Measurements from ENCODE around the gene CRYBA2. TPM values are rescaled to one million over a fixed set of nuclear protein-coding genes. Genes with fewer than 3 reads are reported as not detected.

Gene CRYBA2
- total and polyA plus RNA-seq, 2 donors (not counting 3 experiments of a cell fraction or from before 2014, with no cell fraction given): not detected

DNA sequence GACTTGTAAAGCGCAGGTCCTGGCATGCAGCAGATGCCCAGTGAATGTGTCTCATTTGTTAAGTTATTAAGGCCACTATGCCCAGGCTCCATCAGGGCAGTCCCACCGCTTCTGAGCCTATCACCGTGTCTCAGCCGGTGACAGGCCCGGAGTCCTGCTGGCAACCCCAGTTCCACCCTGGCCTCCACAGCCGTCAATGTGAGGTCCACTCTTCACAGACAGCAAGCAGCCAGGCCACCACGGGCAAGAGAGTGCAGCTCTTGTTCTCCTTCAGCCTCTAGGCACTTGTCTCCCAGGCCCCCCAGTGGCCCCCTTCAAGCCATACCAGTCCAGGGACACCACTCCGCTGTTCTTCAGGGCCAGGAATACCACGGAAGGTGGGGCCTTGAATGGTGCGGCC, 25.5 kb upstream of the CRYBA2 start:
- TF ChIP-seq FOS (IDR thresholded peaks at IDR 0.05; ENCODE audit: borderline replicate concordance, insufficient read depth, low read length): no peak
- Histone ChIP-seq H3K9me1 (replicated peaks; ENCODE audit: control insufficient read depth, extremely low read depth, insufficient read depth, low read length) (no peaks in the 10 kb centered on the region), H3K27ac (ENCODE audit: insufficient read depth, low read depth, low read length) (no peak overlapping the region), H3K27me3 (ENCODE audit: control insufficient read depth in 2 of 2, insufficient read depth in 2 of 2, low read length in 2 of 2) (peaks cover 0 to 4% of the 10 kb centered on the region in 2 experiments), H4K20me1 (replicated peaks; ENCODE audit: control insufficient read depth, extremely low read depth, insufficient read depth, low read length) (no peaks in the 10 kb centered on the region), H3K36me3 (ENCODE audit: control insufficient read depth in 2 of 2, extremely low read depth in 1 of 2, insufficient read depth in 2 of 2, low read length in 2 of 2) (no peaks in the 10 kb centered on the region), H3K4me1 (ENCODE audit: control insufficient read depth, extremely low read depth, insufficient read depth, low read length) (no peaks in the 10 kb centered on the region), H3K9me3 (replicated peaks; ENCODE audit: control insufficient read depth, insufficient read depth, low read length) (no peaks in the 10 kb centered on the region), H3K4me3 (replicated peaks in 1 of 3; ENCODE audit: insufficient read depth in 1 of 3, low read depth in 1 of 3, low read length in 3 of 3) (no peak overlapping the region), H3K9ac (replicated peaks; ENCODE audit: extremely low read depth, insufficient read depth, low read length) (no peak overlapping the region), H3K79me2 (ENCODE audit: control insufficient read depth, insufficient read depth, low read length) (no peaks in the 10 kb centered on the region), H2AFZ (ENCODE audit: low read depth, low read length) (no peak overlapping the region), H3K4me2 (ENCODE audit: insufficient read depth, low read length) (no peak overlapping the region)
- no peak for FAIRE-seq
- dilution Hi-C loops (cut with MboI; ENCODE audit: extremely low pct_ligation_motif_present, low sequenced_read_pairs) (no loop called here), intact Hi-C loops (cut with micrococcal nuclease) (no loop called here)
- no peak for DNase-seq (ENCODE audit: low read depth, low spot score)
- POLR2A ChIA-PET: no interaction called here
- no TSS peak for BruUV-seq (replicated peaks)
- CTCF ChIA-PET: interaction anchor here (1.4 to 3.6 kb wide), 5 partner anchors 8 to 136 kb away, joined by 3 to 37 read pairs (median 9); no protein-coding TSS in a partner anchor

DNA sequence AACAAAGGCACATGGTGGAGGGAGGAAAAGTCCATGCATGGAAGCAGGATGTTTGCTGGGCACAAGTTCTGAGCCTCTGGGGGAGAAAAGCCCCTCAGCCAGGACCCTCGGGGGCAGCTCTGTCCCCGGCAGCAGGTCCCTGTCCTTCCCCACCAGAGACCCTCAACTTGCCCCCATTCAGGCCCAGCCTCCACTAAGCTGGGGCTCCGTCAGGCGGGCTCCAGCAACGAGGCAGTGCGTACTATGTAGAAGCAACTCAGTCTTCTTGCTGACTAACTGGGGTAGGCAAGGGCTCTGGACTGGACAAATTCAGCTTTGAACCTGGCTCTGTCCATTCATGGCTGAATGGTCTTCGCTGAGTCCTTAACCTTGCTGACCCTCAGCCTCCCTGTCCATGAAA, 25.1 kb upstream of the CRYBA2 start:
- no peaks in the 10 kb centered on the region for H3K4me1 ChIP-seq (ENCODE audit: control insufficient read depth, extremely low read depth, insufficient read depth, low read length)
- H3K36me3 ChIP-seq (ENCODE audit: control insufficient read depth in 2 of 2, extremely low read depth in 1 of 2, insufficient read depth in 2 of 2, low read length in 2 of 2): no peaks in the 10 kb centered on the region
- H3K79me2 ChIP-seq (ENCODE audit: control insufficient read depth, insufficient read depth, low read length): no peaks in the 10 kb centered on the region
- no peak overlapping the region for H2AFZ ChIP-seq (ENCODE audit: low read depth, low read length)
- no peak overlapping the region for H3K9ac ChIP-seq (replicated peaks; ENCODE audit: extremely low read depth, insufficient read depth, low read length)
- H3K4me3 ChIP-seq (replicated peaks in 1 of 3; ENCODE audit: insufficient read depth in 1 of 3, low read depth in 1 of 3, low read length in 3 of 3): no peak overlapping the region
- no peak for FAIRE-seq
- peaks cover 0 to 4% of the 10 kb centered on the region in 2 experiments for H3K27me3 ChIP-seq (ENCODE audit: control insufficient read depth in 2 of 2, insufficient read depth in 2 of 2, low read length in 2 of 2)
- no TSS peak for BruUV-seq (replicated peaks)
- H3K4me2 ChIP-seq (ENCODE audit: insufficient read depth, low read length): no peak overlapping the region
- POLR2A ChIA-PET: no interaction called here
- no peak overlapping the region for H3K27ac ChIP-seq (ENCODE audit: insufficient read depth, low read depth, low read length)
- TF ChIP-seq POLR2AphosphoS5 (IDR thresholded peaks at IDR 0.05; ENCODE audit: insufficient read depth, low read depth, low read length): no peak
- no peak for TF ChIP-seq JUN (IDR thresholded peaks at IDR 0.05; ENCODE audit: borderline replicate concordance, insufficient read depth, insufficient read length, low read depth)
- TF ChIP-seq, protein P1, sequence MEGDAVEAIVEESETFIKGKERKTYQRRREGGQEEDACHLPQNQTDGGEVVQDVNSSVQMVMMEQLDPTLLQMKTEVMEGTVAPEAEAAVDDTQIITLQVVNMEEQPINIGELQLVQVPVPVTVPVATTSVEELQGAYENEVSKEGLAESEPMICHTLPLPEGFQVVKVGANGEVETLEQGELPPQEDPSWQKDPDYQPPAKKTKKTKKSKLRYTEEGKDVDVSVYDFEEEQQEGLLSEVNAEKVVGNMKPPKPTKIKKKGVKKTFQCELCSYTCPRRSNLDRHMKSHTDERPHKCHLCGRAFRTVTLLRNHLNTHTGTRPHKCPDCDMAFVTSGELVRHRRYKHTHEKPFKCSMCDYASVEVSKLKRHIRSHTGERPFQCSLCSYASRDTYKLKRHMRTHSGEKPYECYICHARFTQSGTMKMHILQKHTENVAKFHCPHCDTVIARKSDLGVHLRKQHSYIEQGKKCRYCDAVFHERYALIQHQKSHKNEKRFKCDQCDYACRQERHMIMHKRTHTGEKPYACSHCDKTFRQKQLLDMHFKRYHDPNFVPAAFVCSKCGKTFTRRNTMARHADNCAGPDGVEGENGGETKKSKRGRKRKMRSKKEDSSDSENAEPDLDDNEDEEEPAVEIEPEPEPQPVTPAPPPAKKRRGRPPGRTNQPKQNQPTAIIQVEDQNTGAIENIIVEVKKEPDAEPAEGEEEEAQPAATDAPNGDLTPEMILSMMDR (IDR thresholded peaks at IDR 0.05; ENCODE audit: extremely low read depth in 1 of 2, insufficient read depth in 1 of 2, low read depth in 1 of 2, low read length in 2 of 2): no peak
- no peak for TF ChIP-seq EZH2 (IDR thresholded peaks at IDR 0.05; ENCODE audit: borderline replicate concordance, low read depth, low read length, severe bottlenecking)
- no peak for TF ChIP-seq POLR2A (IDR thresholded peaks at IDR 0.05; ENCODE audit: low read depth, low read length)
- TF ChIP-seq FOS (IDR thresholded peaks at IDR 0.05; ENCODE audit: borderline replicate concordance, insufficient read depth, low read length): no peak
- no peak for TF ChIP-seq GATA2 (IDR thresholded peaks at IDR 0.05; ENCODE audit: insufficient read depth, insufficient read length, low read depth, low read length)
- CTCF ChIA-PET: interaction anchor here (0.8 to 3.6 kb wide), 6 partner anchors 9 to 137 kb away, joined by 3 to 37 read pairs (median 6); no protein-coding TSS in a partner anchor
- intact Hi-C loops (cut with micrococcal nuclease): no loop called here
- no peaks in the 10 kb centered on the region for H3K9me1 ChIP-seq (replicated peaks; ENCODE audit: control insufficient read depth, extremely low read depth, insufficient read depth, low read length)
- DNase-seq (ENCODE audit: low read depth, low spot score): no peak
- dilution Hi-C loops (cut with MboI; ENCODE audit: extremely low pct_ligation_motif_present, low sequenced_read_pairs): no loop called here
- H3K9me3 ChIP-seq (replicated peaks; ENCODE audit: control insufficient read depth, insufficient read depth, low read length): no peaks in the 10 kb centered on the region
- H4K20me1 ChIP-seq (replicated peaks; ENCODE audit: control insufficient read depth, extremely low read depth, insufficient read depth, low read length): no peaks in the 10 kb centered on the region
